Uterus (tissue), 2 donors: ENCODE results near the gene LMAN2L.

Experiments used
- POLR2A ChIP-seq, 2 donors: fragments of 450-650 bp; IDR thresholded peaks; one replicate each; pipeline ENCODE4 v1.6.1; 2016; ENCODE audit warnings: antibody characterized with exemption in 2 of 2, mild to moderate bottlenecking in 1 of 2, moderate library complexity in 1 of 2
- TF ChIP-seq, protein P1 (sequence below), 4 experiments: fragments of 200-600 bp in 2 of 4; fragments of 450-650 bp in 2 of 4; sonication (generic) in 2 of 4; IDR thresholded peaks; one replicate each; pipeline ENCODE4 v1.5.1; 2016 to 2019; ENCODE audit warnings: antibody characterized with exemption in 4 of 4, mild to moderate bottlenecking in 2 of 4, moderate library complexity in 1 of 4

DNA sequence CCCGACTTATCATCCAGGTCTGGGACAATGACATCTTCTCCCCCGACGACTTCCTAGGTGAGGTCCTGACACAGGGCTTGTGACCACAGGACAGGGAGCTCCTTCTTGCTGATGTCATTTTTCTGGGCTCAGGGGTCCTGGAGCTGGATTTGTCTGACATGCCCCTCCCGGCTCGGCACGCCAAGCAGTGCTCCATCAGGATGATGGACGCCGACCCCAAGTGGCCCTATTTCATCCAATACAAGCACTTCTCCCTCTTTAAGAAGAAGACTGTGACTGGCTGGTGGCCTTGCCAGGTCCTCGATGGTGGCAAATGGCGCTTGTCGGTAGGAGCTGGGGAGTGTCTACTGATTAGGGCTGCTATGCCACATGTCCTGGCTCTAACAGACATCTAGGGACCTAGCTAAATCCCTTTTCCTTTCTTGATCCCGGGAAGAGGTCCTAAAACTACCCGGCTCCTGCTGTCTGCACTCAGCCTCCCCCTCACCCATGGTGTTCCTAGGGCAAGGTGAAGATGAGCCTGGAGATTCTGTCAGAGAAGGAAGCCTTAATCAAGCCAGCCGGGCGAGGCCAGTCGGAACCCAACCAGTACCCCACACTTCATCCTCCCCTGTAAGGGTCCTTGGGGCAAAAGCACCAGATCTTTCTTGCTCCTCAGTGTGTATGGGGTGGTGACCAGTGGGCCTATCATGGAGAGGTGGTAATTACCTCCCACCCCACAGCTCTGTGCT lies 36.7 kb downstream of the LMAN2L start:
- TF ChIP-seq, protein P1, sequence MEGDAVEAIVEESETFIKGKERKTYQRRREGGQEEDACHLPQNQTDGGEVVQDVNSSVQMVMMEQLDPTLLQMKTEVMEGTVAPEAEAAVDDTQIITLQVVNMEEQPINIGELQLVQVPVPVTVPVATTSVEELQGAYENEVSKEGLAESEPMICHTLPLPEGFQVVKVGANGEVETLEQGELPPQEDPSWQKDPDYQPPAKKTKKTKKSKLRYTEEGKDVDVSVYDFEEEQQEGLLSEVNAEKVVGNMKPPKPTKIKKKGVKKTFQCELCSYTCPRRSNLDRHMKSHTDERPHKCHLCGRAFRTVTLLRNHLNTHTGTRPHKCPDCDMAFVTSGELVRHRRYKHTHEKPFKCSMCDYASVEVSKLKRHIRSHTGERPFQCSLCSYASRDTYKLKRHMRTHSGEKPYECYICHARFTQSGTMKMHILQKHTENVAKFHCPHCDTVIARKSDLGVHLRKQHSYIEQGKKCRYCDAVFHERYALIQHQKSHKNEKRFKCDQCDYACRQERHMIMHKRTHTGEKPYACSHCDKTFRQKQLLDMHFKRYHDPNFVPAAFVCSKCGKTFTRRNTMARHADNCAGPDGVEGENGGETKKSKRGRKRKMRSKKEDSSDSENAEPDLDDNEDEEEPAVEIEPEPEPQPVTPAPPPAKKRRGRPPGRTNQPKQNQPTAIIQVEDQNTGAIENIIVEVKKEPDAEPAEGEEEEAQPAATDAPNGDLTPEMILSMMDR (IDR thresholded peaks at IDR 0.05): no peak
- no peak for TF ChIP-seq POLR2A (IDR thresholded peaks at IDR 0.05)
